Astrocyte of the hippocampus (primary cell): ENCODE results near the gene SMTNL2.

Source experiments
- DNase-seq: peaks from one replicate; pipeline ENCODE4 v3.0.0; 2011; ENCODE audit warnings: low read depth, low spot score

SMTNL2 gene

GRCh38 chr17:4545217-4545951, 38.9 kb upstream of the SMTNL2 start:
- no peak for DNase-seq

- no peak for DNase-seq
These were observed 37.0 kb upstream of the SMTNL2 start for GRCh38 chr17:4547118-4547906.

- DNase-seq: no peak
These were observed 36.3 kb upstream of the SMTNL2 start for GRCh38 chr17:4548061-4548461.

- no peak for DNase-seq
These were observed 35.4 kb upstream of the SMTNL2 start for GRCh38 chr17:4548721-4549531.

- no peak for DNase-seq
These were observed 34.4 kb upstream of the SMTNL2 start for GRCh38 chr17:4549781-4550533.

- no peak for DNase-seq
These were observed 33.7 kb upstream of the SMTNL2 start for GRCh38 chr17:4550534-4551039.

GRCh38 chr17:4551141-4551540, 33.2 kb upstream of the SMTNL2 start:
- DNase-seq: no peak

GRCh38 chr17:4551796-4552525, 32.4 kb upstream of the SMTNL2 start:
- no peak for DNase-seq

- no peak for DNase-seq
These were observed 30.7 kb upstream of the SMTNL2 start for GRCh38 chr17:4553669-4554068.

- no peak for DNase-seq
These were observed 29.8 kb upstream of the SMTNL2 start for GRCh38 chr17:4554441-4554996.

- DNase-seq: peak; percentile 98
These were observed 29.1 kb upstream of the SMTNL2 start, which contains the start of gene MYBBP1A for GRCh38 chr17:4554997-4555799. TSS of gene MYBBP1A (minus strand) at chr17:4555384. CDS start at chr17:4555324, 60 bp downstream.

GRCh38 chr17:4555873-4556759, 28.2 kb upstream of the SMTNL2 start:
- DNase-seq: no peak

GRCh38 chr17:4556996-4557395, 27.3 kb upstream of the SMTNL2 start:
- DNase-seq: no peak

GRCh38 chr17:4557626-4558346, 26.5 kb upstream of the SMTNL2 start:
- no peak for DNase-seq

- no peak for DNase-seq
These were observed 25.9 kb upstream of the SMTNL2 start for GRCh38 chr17:4558347-4558971.

GRCh38 chr17:4559139-4559791, 25.1 kb upstream of the SMTNL2 start:
- no peak for DNase-seq

GRCh38 chr17:4559966-4560365, 24.4 kb upstream of the SMTNL2 start:
- no peak for DNase-seq
